HG03354 (cell line): ENCODE data around the gene LRRC31.

Experiments used
- ATAC-seq: cut with Tn5 transposase; IDR thresholded peaks from one replicate; pipeline ENCODE4 v1.9.1; 2021; ENCODE audit warnings: mild to moderate bottlenecking; ENCODE audit not compliant: unreplicated experiment, poor library complexity, severe bottlenecking

The LRRC31 gene

DNA sequence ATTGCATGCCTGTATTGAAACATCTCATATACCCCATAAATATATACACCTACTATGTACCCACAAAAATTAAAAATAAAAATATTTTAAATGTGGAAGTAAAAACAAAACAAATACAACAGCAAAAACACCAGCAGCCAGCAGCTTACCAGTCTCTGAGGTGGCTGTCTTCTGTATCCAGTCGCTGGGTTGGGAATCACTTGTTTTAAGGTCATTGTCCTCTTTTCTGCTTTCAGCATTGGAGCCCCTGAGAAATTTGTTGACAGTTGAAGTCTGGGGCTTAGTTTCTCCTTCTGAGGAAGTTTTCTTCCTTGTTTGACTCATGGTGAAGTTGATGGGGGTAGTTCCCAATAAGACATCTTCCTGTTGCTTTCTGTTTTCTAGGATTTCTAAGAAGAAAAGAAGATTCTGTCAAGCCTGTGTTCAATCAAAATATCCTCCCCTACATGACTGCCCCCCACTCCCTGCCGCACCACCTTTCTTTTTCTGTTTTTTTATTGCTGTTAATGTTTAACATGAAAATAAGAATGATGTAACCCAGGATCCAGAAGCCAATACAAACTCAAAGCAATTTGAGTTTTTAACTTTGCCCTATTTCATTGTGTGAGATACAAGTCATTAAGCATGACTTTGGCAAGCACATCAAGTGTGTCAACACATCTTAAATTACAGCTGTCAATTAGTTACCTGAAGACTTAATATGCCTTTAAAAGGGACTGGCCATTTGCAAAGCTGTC, at the start of gene LRRC31:
Gene LRRC31 (minus strand): TSS at position 452 of the 737 bp plus-strand sequence. CDS start 128 bp downstream, at position 324.
- ATAC-seq = no peak

DNA sequence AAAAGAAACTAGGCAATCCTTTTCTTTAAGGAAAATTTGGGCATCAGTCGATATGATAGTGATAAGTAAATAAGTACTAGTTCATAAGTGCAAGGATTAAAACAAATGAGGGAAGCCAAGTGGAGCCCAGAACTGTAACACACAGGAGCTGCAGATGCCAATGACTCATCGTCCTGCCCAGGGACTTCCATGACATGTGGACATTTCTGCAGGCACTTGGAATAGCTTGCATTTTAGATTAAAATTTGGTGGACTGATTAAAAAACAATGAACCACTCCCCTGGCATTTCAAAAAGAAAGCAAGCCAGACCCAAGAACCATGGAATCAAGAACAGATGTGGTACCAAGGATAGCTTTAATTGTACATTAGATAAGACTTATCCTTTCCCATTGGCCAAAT, 44.6 kb upstream of the LRRC31 start:
- ATAC-seq = no peak

DNA sequence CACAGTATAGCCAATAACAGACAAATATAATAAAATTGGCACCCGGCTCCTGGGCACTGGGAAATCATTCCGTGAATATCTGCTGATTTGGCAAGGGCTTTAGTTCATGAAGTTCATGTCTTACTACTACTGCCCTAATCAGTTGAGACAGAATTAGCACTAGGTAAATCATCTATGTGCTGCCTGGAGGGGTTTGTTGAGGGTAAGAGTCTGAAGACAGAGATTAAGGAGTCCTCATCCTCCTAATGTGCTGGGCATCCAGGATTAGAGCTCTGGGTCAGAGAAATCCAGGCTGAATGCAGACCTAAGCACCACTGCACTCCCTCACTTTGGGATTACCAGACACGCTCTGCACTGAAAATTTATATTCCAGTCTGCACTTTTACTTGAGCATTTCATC, 43.6 kb upstream of the LRRC31 start:
- no peak for ATAC-seq

DNA sequence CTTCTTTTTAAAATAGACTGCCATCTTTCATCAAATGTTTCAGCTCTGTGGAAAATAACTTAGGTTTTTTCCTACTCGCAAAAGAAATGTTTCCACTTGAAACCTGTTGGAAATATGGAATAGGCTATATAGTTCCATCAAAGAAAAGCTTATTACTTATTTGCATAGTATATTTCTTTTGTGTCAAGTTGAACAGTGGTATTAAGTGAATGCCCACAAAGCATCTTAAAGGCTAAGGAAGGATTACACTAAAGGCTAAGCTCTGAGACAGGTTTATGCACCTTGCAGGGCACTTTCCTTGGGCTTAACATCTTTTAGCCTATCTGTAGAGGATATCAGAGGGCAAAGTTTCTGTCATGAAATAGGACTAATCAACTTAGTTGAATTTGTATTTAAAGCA, 41.5 kb upstream of the LRRC31 start, which contains the start of gene SAMD7:
Gene SAMD7 (plus strand): TSS at position 301 of the 400 bp plus-strand sequence. CDS start 7,927 bp downstream, outside the sequence.
- ATAC-seq = no peak

DNA sequence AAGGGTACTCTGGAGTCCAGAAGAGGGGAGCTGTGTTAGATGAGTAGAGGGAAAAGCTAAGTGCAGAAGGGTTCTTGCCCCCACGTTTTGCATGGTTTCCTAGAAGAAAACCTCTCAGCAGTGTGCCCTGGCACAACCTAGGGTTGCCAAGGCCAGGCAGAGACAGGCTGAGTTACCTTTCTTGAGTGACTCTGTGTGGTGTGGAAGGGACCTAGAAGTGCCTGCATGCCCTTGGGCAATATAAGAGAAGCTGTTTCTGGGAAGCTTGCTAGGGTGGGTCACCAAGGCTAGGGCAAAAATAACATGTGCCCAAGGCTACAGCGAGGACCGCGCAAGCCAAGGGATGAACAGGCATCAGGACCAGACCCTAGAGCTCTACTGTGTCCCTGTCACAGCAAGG, 38.2 kb upstream of the LRRC31 start:
- ATAC-seq = no peak

DNA sequence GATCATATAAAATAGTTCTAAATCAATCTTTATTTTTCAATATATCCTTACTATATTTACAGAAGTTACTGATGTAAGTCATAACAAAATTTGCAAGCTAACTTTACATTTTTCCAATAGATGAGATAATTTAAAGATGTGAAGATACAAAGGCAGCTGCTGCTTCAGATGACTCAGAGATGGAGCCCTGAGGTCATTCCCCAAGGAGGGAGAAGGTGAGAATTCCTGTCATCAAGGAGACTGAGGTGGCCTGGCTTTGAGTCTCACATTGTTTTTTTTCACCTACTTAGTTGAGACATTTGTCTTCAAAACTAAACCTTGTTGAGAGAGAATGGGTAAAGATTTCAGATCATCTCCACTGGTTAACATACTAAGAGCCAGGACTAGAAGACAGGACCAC, 37.7 kb upstream of the LRRC31 start:
- ATAC-seq = no peak

DNA sequence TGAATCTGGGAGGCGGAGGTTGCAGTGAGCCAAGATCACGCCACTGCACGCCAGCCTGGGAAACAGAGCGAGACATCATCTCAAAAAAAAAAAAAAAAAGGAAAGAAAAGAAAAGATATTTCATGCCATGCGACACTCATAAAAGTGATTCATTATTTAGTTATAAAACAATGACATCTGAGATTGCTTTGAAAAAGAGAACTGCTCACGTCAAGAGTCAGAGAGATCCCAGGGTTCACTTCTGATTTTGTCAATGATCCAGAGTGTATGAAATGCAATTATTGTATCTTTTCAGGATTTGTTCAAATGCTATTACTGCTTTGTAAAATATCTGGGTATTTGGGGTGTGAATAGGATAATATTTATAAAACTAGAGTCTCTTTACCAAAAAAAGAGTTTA, 35.7 kb upstream of the LRRC31 start:
- ATAC-seq = no peak

DNA sequence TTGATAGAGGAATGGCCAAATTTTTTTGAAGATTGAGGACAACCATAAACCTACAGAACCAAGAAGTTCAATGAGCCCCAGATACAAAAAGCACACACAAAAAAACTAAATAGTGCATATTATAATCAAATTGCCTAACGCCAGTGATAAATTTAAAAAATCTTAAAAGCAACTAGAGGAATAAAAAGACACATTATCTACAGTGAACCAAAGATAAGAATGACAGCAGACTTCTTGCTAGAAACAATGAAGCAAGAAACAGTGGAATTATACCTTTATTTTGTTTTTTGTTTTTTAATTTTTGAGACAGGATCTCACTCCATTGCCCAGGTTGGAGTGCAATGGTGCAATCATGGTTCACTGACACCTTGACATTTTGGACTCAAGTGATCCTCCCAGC, 31.7 kb upstream of the LRRC31 start:
- no peak for ATAC-seq

DNA sequence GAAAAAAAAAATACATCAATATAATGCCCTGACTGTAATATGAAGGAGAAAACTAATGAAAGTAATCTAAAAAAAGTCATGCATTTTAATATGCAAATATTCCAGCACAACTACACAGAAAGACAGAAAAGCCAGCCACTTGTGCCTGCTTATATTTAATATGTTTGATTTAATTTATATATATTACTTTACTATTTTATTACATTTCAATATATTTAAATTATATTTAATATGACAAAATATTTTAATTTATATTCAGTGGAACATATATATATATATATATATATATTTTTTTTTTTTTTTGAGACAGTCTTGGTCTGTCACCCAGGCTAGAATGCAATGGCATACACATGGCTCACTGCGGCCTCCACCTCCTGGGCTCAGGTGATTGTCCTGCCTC, 27.5 kb upstream of the LRRC31 start:
- ATAC-seq = no peak

DNA sequence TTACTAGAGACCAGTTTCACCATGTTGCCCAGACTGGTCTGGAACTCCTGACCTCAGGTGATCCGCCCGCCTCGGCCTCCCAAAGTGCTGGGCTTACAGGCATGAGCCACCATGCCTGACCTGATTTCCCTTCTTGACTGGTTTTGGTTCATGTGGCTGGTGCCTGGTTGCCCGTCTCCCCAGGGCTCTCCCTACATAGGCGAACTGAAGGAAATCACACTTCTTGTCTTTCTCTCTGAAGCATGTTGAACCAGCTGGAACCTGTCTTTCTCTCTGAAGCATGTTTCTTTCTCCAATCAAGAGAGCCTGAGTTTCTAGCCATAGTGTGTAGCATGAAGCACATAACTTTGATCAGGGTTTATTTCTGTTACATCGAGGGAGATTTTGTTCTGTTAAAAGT, 25.3 kb upstream of the LRRC31 start:
- no peak for ATAC-seq

DNA sequence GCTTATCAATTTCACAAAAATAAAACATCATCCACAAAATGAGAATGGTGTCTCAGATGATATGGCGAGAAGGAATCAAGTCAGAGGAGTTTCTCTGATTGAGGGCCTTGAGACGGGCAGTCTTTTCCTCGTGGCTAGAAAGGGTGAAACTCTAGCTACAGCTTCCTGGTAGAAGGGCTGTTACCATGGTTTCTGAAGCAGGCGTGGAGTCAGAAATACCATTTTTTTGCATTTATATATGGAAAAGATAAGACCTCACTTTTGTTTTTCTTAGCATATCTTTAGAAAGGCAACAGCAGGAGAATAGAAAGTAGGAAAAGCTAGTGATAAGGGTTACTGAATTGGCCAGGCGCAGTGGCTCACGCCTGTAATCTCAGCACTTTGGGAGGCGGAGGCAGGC, 24.4 kb upstream of the LRRC31 start:
- no peak for ATAC-seq

DNA sequence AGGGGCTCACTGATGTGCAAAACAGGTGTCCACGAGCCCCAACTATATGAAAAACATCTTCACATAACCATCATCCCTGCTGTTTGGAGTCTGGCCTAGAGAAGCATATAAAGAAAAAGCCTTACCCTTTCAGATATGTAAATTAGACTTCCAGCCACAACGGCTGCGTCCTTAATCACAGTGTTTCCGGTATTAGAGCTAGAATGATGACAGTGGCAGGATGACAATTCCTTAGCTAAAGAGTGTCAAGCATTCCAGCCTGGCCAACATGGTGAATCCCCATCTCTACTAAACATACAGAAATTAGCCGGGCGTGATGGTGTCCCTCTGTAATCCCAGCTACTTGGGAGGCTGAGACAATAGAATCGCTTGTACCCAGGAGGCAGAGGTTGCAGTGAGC, 22.2 kb upstream of the LRRC31 start:
- no peak for ATAC-seq

DNA sequence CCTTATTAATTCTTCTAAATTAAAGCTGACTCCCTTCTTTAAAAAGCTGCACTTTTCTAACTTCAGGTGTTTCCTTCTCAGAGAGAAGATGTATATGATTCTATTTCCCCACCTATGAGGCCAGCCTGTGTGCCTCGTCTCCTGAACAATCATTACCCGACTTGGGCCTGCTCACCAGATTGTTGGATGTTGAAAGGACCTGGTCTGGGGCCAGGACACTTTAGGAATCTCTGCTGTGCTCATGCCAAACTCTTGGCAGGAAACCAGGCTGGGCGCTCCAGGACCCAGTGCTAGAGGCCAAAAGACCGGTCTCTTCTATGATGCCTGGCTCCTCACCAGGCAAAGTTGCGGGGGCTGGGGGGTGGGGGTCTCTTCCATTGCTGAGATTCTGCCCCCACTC, 16.9 kb upstream of the LRRC31 start:
- no peak for ATAC-seq

DNA sequence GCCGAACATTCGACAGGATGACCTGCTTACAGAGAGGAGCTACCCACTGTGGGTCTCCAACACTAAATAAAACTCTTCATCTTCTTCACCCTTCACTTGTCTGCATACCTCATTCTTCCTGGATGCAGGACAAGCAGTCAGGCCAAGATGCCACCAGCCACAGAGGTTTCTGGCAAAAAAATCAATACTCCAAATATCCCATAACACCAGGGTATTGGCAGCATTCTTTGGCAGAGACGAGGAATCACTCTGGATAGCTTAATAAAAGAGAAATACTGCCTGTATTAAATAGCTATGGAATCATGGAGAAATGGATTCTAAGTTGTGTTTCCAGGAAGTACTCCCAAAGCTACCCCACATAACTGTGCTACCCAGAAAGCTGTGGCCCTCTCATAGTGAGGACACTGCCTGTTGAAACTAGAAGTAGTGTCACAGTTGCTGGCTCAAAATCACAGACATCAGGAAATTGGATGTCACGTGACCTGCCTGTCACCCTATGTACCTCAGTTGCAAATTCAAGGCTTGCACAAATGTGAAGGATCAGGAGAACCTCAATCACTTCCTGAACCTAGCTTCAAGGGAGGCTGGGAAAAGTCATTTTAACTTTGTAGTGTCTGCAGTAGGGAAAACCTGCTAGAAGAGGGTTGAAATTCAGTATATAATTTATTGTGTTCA, 11.0 kb upstream of the LRRC31 start:
- no peak for ATAC-seq

DNA sequence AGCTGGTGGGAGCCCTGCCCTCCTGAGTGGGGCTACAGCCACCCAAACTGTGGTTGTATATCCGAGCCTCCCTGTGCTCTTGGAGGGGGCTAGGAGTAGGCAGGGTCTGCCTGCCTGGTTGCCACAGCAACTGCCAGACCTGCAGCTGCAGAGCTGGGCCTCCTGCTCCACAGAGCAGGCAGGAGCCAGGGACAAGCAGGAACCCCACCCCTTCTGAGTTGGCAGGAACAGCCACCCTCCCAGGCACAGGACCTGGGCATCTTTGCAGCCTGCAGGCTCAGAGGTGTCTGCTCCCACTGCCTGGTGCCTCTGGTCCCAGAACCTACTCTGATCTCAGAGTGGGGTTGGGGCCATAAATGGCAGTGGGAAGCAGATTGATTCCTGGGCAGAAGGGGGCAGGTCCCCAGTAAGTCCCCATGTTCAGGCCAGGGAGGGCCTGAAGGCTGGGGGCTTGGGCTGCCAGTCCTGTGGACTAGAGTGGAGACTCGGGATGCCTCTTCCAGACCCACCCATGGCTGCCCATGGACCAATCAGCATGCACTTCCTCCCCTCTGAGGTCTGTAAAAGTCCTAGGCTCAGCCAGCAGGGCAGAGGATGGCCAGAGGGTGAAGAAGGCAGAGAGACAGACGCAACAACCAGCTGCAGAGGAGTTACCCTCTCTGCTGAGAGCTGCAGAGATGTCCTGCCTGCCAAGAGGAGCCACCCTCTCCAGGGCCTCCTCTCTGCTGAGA, 10.3 kb upstream of the LRRC31 start:
- ATAC-seq = no peak

DNA sequence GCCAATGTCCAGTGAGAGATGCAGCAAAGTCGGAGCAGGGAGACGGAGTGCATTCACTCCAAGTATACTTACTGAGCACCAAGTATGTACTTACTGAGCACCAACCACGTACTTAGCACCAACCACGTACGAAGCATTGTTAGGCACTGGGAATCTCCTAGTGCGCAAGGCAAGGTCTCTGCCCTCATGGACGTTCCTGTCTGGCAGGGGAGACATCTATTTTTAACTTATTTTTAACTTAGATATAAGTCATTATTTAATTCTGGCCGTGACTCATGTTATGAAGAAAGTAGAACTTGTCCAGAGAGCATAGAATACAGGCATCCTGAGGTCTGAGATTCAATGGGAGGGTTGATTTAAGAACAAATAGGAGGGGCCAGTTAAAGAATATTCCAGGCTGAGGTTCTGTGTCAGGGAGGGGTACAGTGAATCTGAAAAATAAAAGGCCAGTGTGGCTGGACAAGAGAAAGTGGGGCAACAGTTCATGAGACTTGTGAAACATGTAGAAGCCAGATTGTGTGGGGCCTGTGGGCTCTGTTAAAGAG, 9.3 kb upstream of the LRRC31 start:
- no peak for ATAC-seq

DNA sequence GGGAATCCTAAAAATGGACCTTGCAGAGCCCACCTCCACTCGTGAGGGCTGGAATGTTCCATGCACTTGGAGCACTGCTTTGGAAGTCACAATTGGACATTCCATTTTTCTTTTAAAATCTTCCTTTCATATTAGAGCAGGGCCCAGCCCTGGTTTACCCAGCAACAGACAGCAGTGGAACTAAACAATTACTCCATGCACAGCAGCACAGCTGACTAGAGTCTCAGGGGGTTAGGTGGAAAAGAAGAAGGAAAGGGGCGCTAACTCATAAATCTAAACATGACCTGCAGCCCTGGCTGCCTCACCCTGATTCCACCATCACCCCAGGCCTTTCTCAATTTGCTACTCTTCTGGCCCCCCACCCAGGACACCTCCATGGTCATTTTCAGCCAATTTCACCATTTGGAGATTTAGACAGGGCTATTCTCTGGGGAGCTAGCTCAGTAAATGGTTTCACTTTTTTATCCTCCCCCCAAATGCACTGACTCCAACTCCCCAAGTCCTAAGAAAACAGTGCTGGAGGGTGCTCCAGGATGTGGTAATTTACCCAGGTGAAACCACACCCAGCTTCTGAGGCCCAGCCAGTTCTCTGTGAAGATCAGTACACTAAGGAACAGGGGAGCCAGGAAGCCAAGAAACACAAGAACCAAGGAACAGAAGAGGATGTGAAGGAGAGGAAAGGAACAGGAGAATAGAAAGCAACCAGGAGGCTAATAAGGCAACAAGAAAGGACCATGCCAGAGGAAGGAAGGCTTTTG, 1.6 kb upstream of the LRRC31 start:
- no peak for ATAC-seq

DNA sequence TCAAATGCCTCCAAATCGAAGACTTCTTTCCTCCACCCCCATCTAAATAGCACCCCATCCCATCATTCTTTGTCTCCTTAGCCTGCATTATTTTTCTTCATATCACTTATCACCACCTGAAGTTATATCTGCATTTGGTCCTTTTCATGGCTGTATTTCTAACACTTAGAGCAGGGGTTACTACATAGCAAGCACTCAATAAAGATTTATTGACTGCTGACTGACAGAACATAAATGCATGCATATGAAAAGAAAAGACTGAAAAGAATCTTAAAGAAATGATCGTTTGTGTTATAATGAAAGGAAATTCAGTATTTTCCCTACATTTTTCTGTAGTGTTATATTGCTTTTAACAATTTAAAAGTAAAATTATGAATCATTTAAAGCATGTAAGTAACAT, 1.4 kb downstream of the LRRC31 start:
- ATAC-seq = no peak

DNA sequence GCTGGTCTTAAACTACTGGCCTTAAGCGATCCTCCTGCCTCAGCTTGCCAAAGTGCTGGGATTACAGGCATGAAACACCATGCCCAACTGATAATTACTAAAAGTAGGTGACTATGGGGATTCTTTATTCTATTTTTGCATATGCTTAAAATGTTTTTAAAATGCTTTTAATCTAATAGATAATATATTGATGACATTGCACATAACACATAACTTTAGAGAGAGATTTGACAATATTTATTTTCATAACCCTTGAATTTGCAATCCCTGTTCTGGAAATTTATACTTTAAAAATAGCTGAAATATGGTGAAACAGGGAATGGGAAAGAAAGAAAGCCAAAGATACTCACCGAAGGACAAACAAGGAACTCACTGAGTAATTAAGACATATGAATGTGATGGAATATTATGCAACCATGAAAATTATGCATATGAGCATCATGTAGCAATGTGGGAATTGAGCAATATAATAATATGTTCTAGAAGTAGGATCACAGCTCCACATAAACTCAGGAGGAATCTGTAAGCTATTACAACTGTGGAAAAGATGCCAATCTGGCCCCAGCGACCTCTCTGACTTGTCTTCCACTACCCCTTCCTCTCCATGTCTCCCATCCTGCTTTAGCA, 2.0 kb downstream of the LRRC31 start:
- ATAC-seq = no peak
